ENCODE results near the gene CFAP299.

CFAP299 gene

DNA sequence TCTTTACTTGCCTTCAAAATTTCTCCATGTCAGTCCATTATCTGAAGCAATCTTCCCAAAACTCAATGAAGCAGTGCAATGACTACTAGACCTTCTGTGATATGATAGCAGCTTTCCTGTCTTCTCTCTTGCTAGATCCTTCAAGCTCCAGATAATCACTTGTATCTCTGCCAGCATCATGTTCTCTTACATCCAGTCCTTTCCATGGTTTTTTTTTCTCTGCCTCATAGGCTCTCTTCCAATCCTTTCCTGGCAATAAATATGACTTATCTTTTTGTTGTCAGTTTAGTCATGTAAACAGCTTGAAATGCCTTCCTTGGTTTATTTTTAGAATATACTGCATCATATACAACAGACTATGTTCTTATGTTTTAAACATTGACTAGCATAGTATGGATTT is 193.5 kb downstream of the CFAP299 start:
- Histone ChIP-seq H2BK12ac (ENCODE audit: low read length) (no peak overlapping the region), H2BK15ac (ENCODE audit: low read length) (no peak overlapping the region), H3K23ac (ENCODE audit: low read depth, low read length, poor library complexity) (no peak overlapping the region), H2BK5ac (ENCODE audit: low read length) (no peak overlapping the region), H3K4ac (ENCODE audit: low read length) (no peak overlapping the region), H3K4me1 (ENCODE audit: control insufficient read depth in 2 of 2, insufficient read depth in 1 of 2, low read depth in 1 of 2, low read length in 2 of 2) (no peaks in the 10 kb centered on the region), H3K36me3 (replicated peaks in 1 of 2; ENCODE audit: control insufficient read depth in 2 of 2, insufficient read depth in 2 of 2, low read length in 2 of 2) (no peaks in the 10 kb centered on the region), H2AFZ (ENCODE audit: low read length) (no peak overlapping the region), H2BK120ac (ENCODE audit: low read depth, low read length) (no peak overlapping the region), H3K9ac (ENCODE audit: low read depth, low read length, poor library complexity) (no peak overlapping the region), H3K14ac (ENCODE audit: low read length) (no peak overlapping the region), H3K27me3 (ENCODE audit: control insufficient read depth in 3 of 3, insufficient read depth in 3 of 3, low read depth in 1 of 3, low read length in 3 of 3) (no peaks in the 10 kb centered on the region), H2AK5ac (ENCODE audit: low read depth, low read length) (no peak overlapping the region), H3K18ac (ENCODE audit: low read length) (no peak overlapping the region), H3K9me3 (replicated peaks in 1 of 2; ENCODE audit: control insufficient read depth in 2 of 2, insufficient read depth in 1 of 2, low read depth in 1 of 2, low read length in 2 of 2) (no peaks in the 10 kb centered on the region), H3K79me1 (ENCODE audit: low read depth, low read length) (no peaks in the 10 kb centered on the region), H3K4me2 (ENCODE audit: insufficient read depth, low read length, poor library complexity, severe bottlenecking) (no peak overlapping the region), H4K91ac (ENCODE audit: low read depth, low read length, poor library complexity) (no peak overlapping the region), H4K8ac (ENCODE audit: low read depth, low read length) (no peak overlapping the region), H3K4me3 (ENCODE audit: low read length in 2 of 2) (no peak overlapping the region), H3K27ac (replicated peaks; ENCODE audit: low read length) (no peak overlapping the region)
- DNase-seq (ENCODE audit: low spot score), result no peak

DNA sequence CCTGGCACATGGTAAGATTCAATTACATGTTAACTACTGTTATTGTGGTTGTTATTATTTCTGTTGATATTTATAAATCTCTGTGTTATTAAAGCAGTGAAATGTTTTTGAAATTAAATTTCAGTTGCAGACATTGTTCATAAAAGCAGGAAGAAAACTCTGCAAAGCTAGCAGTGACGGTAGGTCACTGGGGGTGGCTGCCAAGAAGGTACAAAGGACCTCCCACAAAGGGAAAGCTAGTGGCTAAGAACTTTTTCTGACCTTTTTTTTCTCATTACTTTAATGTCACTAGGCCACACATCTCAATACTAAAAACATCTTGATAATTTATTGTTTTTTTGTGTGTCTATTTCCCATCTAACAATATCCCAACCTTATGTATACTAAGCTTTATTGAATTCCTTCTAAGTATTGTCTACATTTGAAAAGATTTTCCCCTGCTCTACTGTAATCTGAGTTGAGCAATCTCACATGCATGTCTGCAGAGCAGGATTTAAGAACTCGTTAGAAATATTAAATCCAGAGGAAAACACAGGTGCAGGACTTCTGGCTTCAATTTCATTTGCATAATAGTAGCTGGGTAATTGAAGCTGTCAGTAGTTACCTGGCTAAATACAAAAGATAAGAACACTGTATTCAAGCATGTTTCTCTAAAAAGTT is 197.3 kb downstream of the CFAP299 start:
- Histone ChIP-seq H2BK5ac (ENCODE audit: low read length) (no peak overlapping the region), H4K8ac (ENCODE audit: low read depth, low read length) (no peak overlapping the region), H2AFZ (ENCODE audit: low read length) (no peak overlapping the region), H3K18ac (ENCODE audit: low read length) (no peak overlapping the region), H3K4me2 (ENCODE audit: insufficient read depth, low read length, poor library complexity, severe bottlenecking) (no peak overlapping the region), H3K23ac (ENCODE audit: low read depth, low read length, poor library complexity) (no peak overlapping the region), H3K4me1 (ENCODE audit: control insufficient read depth in 2 of 2, insufficient read depth in 1 of 2, low read depth in 1 of 2, low read length in 2 of 2) (no peaks in the 10 kb centered on the region), H2AK5ac (ENCODE audit: low read depth, low read length) (no peak overlapping the region), H2BK12ac (ENCODE audit: low read length) (no peak overlapping the region), H2BK15ac (ENCODE audit: low read length) (no peak overlapping the region), H3K14ac (ENCODE audit: low read length) (no peak overlapping the region), H3K79me1 (ENCODE audit: low read depth, low read length) (no peaks in the 10 kb centered on the region), H3K27ac (replicated peaks; ENCODE audit: low read length) (no peak overlapping the region), H3K4me3 (ENCODE audit: low read length in 2 of 2) (no peak overlapping the region), H2BK120ac (ENCODE audit: low read depth, low read length) (no peak overlapping the region), H4K91ac (ENCODE audit: low read depth, low read length, poor library complexity) (no peak overlapping the region), H3K27me3 (ENCODE audit: control insufficient read depth in 3 of 3, insufficient read depth in 3 of 3, low read depth in 1 of 3, low read length in 3 of 3) (no peaks in the 10 kb centered on the region), H3K9ac (ENCODE audit: low read depth, low read length, poor library complexity) (no peak overlapping the region), H3K36me3 (replicated peaks in 1 of 2; ENCODE audit: control insufficient read depth in 2 of 2, insufficient read depth in 2 of 2, low read length in 2 of 2) (no peaks in the 10 kb centered on the region), H3K9me3 (replicated peaks in 1 of 2; ENCODE audit: control insufficient read depth in 2 of 2, insufficient read depth in 1 of 2, low read depth in 1 of 2, low read length in 2 of 2) (no peaks in the 10 kb centered on the region), H3K4ac (ENCODE audit: low read length) (no peak overlapping the region)
- DNase-seq (ENCODE audit: low spot score), result no peak
- no CpG with 5 or more reads among the region's 2 CpGs for WGBS, 2 donors (ENCODE audit: extremely low coverage in 2 of 2, insufficient read length in 2 of 2, insufficient replicate concordance in 1 of 2)

DNA sequence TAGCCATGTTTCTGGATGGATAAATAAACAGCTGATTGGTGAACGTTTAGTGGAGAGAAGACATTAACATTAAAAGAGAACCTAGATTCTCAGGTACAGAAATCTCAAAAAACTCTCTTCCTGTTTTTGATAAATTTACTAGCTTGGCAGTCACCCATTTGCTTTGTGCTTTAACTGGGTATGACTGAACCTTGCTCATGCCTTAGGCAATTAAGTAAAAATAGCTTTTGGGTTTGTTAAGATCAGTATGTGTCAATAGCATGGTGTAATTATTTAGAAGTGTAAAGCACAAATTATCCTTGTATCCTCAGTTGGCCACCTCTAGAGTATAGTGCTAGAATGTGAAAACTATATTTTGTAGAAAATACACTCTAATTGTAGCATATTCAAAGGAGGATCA is 200.0 kb downstream of the CFAP299 start:
- Histone ChIP-seq H2BK12ac (ENCODE audit: low read length) (no peak overlapping the region), H3K4me1 (ENCODE audit: control insufficient read depth in 2 of 2, insufficient read depth in 1 of 2, low read depth in 1 of 2, low read length in 2 of 2) (peaks cover 0 to 2% of the 10 kb centered on the region in 2 donors), H3K4me3 (ENCODE audit: low read length in 2 of 2) (no peak overlapping the region), H2BK5ac (ENCODE audit: low read length) (no peak overlapping the region), H3K79me1 (ENCODE audit: low read depth, low read length) (no peaks in the 10 kb centered on the region), H2AK5ac (ENCODE audit: low read depth, low read length) (no peak overlapping the region), H3K18ac (ENCODE audit: low read length) (no peak overlapping the region), H3K36me3 (replicated peaks in 1 of 2; ENCODE audit: control insufficient read depth in 2 of 2, insufficient read depth in 2 of 2, low read length in 2 of 2) (no peaks in the 10 kb centered on the region), H4K91ac (ENCODE audit: low read depth, low read length, poor library complexity) (no peak overlapping the region), H3K9ac (ENCODE audit: low read depth, low read length, poor library complexity) (no peak overlapping the region), H3K27ac (replicated peaks; ENCODE audit: low read length) (no peak overlapping the region), H3K23ac (ENCODE audit: low read depth, low read length, poor library complexity) (no peak overlapping the region), H2BK15ac (ENCODE audit: low read length) (no peak overlapping the region), H3K4ac (ENCODE audit: low read length) (no peak overlapping the region), H3K4me2 (ENCODE audit: insufficient read depth, low read length, poor library complexity, severe bottlenecking) (no peak overlapping the region), H4K8ac (ENCODE audit: low read depth, low read length) (no peak overlapping the region), H3K27me3 (ENCODE audit: control insufficient read depth in 3 of 3, insufficient read depth in 3 of 3, low read depth in 1 of 3, low read length in 3 of 3) (no peaks in the 10 kb centered on the region), H3K14ac (ENCODE audit: low read length) (no peak overlapping the region), H2BK120ac (ENCODE audit: low read depth, low read length) (no peak overlapping the region), H2AFZ (ENCODE audit: low read length) (no peak overlapping the region), H3K9me3 (replicated peaks in 1 of 2; ENCODE audit: control insufficient read depth in 2 of 2, insufficient read depth in 1 of 2, low read depth in 1 of 2, low read length in 2 of 2) (no peaks in the 10 kb centered on the region)
- DNase-seq (ENCODE audit: low spot score), result no peak
- no CpG with 5 or more reads among the region's 1 CpG for WGBS, 2 donors (ENCODE audit: extremely low coverage in 2 of 2, insufficient read length in 2 of 2, insufficient replicate concordance in 1 of 2)

DNA sequence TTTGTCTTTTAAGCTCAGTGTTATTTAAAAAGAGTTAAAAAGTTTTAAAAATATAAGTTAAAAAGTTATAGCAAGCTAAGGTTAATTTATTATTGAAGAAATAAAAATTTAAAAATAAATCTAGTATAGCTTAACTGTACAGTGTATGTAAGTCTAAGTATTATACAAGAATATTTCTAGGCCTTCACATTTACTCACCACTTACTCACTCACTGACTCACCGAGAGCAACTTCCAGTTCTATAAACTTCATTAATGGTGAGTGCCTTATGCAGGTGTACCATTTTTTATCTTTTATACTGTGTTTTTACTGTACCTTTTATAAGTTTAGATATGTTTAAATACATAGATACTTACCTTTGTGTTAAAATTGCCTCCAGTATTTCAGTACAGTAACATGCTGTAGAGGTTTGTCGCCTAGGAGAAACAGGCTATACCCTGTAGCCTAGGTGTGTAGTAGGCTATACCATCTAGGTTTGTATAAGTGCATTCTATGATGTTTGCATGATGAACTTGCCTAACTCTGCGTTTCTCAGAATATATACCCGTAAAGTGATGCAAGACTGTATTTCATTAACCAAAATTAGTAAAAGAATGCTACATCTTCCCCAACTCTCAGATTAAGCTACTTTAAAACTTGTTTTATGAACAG is 202.9 kb downstream of the CFAP299 start:
- no peaks in the 10 kb centered on the region for H3K36me3 ChIP-seq (replicated peaks in 1 of 2; ENCODE audit: control insufficient read depth in 2 of 2, insufficient read depth in 2 of 2, low read length in 2 of 2)
- no peak overlapping the region for H3K23ac ChIP-seq (ENCODE audit: low read depth, low read length, poor library complexity)
- no peak overlapping the region for H2AK5ac ChIP-seq (ENCODE audit: low read depth, low read length)
- no peak overlapping the region for H2AFZ ChIP-seq (ENCODE audit: low read length)
- H3K4me3 ChIP-seq (ENCODE audit: low read length in 2 of 2), result no peak overlapping the region
- no peak for DNase-seq (ENCODE audit: low spot score)
- no peak overlapping the region for H3K4me2 ChIP-seq (ENCODE audit: insufficient read depth, low read length, poor library complexity, severe bottlenecking)
- no peak overlapping the region for H3K18ac ChIP-seq (ENCODE audit: low read length)
- H3K79me1 ChIP-seq (ENCODE audit: low read depth, low read length), result peaks cover 2% of the 10 kb centered on the region
- no peak overlapping the region for H3K14ac ChIP-seq (ENCODE audit: low read length)
- no peak overlapping the region for H4K8ac ChIP-seq (ENCODE audit: low read depth, low read length)
- H3K4me1 ChIP-seq (ENCODE audit: control insufficient read depth in 2 of 2, insufficient read depth in 1 of 2, low read depth in 1 of 2, low read length in 2 of 2), result peaks cover 0 to 2% of the 10 kb centered on the region in 2 donors
- no peak overlapping the region for H4K91ac ChIP-seq (ENCODE audit: low read depth, low read length, poor library complexity)
- no peak overlapping the region for H2BK15ac ChIP-seq (ENCODE audit: low read length)
- WGBS, 2 donors (ENCODE audit: extremely low coverage in 2 of 2, insufficient read length in 2 of 2, insufficient replicate concordance in 1 of 2), result no CpG with 5 or more reads among the region's 4 CpGs
- no peaks in the 10 kb centered on the region for H3K9me3 ChIP-seq (replicated peaks in 1 of 2; ENCODE audit: control insufficient read depth in 2 of 2, insufficient read depth in 1 of 2, low read depth in 1 of 2, low read length in 2 of 2)
- H2BK12ac ChIP-seq (ENCODE audit: low read length), result no peak overlapping the region
- no peak overlapping the region for H3K9ac ChIP-seq (ENCODE audit: low read depth, low read length, poor library complexity)
- H3K27me3 ChIP-seq (ENCODE audit: control insufficient read depth in 3 of 3, insufficient read depth in 3 of 3, low read depth in 1 of 3, low read length in 3 of 3), result no peaks in the 10 kb centered on the region
- H3K27ac ChIP-seq (replicated peaks; ENCODE audit: low read length), result no peak overlapping the region
- no peak overlapping the region for H2BK120ac ChIP-seq (ENCODE audit: low read depth, low read length)
- H3K4ac ChIP-seq (ENCODE audit: low read length), result no peak overlapping the region
- no peak overlapping the region for H2BK5ac ChIP-seq (ENCODE audit: low read length)

Measured in neuronal stem cell (in vitro differentiated cells).